Sigmoid colon (tissue), 4 donors: Measurements from ENCODE around the gene SMARCD1.

Experiments used
- CTCF ChIP-seq, 4 experiments: fragments of 450-650 bp in 3 of 4; fragments of 200-600 bp in 1 of 4; IDR thresholded peaks; one replicate each; pipeline ENCODE4 v1.5.1; 2016 to 2019; ENCODE audit warnings: antibody characterized with exemption in 4 of 4, mild to moderate bottlenecking in 3 of 4, moderate library complexity in 2 of 4
- EP300 ChIP-seq, 4 donors: sonication (generic); formaldehyde crosslinking; IDR thresholded peaks; one replicate each; pipeline ENCODE4 v1.6.1; 2017; ENCODE audit warnings: antibody characterized with exemption in 4 of 4
- POLR2A ChIP-seq, 2 donors: fragments of 450-650 bp; IDR thresholded peaks; one replicate each; pipeline ENCODE4 v1.6.1; 2016; ENCODE audit warnings: antibody characterized with exemption in 2 of 2, mild to moderate bottlenecking in 2 of 2, moderate library complexity in 2 of 2
- POLR2AphosphoS5 ChIP-seq, 4 donors: sonication (generic); formaldehyde crosslinking; IDR thresholded peaks; one replicate each; pipeline ENCODE4 v1.6.1; 2017; ENCODE audit warnings: antibody characterized with exemption in 4 of 4

- TF ChIP-seq EP300 (IDR thresholded peaks at IDR 0.05) = no peak
- no peak for TF ChIP-seq CTCF (IDR thresholded peaks at IDR 0.05)
- no peak for TF ChIP-seq POLR2AphosphoS5 (IDR thresholded peaks at IDR 0.05)
- TF ChIP-seq POLR2A (IDR thresholded peaks at IDR 0.05) = no peak
Measured at GRCh38 chr12:50110127-50110761, 25.1 kb downstream of the SMARCD1 start.
